Smooth muscle cell (in vitro differentiated cells): ENCODE results near the gene CEL. TPM values are rescaled to one million over a fixed set of nuclear protein-coding genes. Genes with fewer than 3 reads are reported as not detected.
A peak's percentile ranks its signal among the peaks of the same experiment; 100 is the strongest.
"Not testable (repeated sequence)": the region's sequence is repeated elsewhere in the genome, so short reads cannot be mapped to it uniquely, and the experiment has no call there.

Experiments
- DNase-seq: peaks from one replicate; lab custom pipeline; 2025; ENCODE audit not compliant: unreplicated experiment; lab: John Stamatoyannopoulos, UW
- H2AFZ ChIP-seq: fragments of 200-600 bp; sonication (generic); 2 replicates; pipeline ENCODE4 v1.6.0; 2016; ENCODE audit warnings: antibody characterized with exemption, low read depth, mild to moderate bottlenecking
- H3F3A ChIP-seq: fragments of 200-600 bp; sonication (generic); 2 replicates; pipeline ENCODE4 v1.6.0; 2017; ENCODE audit warnings: antibody characterized with exemption, low read depth
- H3K27ac ChIP-seq: fragments of 200-600 bp; sonication (generic); 2 replicates; pipeline ENCODE4 v1.5.1; 2016; ENCODE audit warnings: low read depth, mild to moderate bottlenecking
- H3K27me3 ChIP-seq: fragments of 200-600 bp; sonication (generic); 2 replicates; pipeline ENCODE4 v1.6.1; 2016; ENCODE audit warnings: low read depth, mild to moderate bottlenecking
- H3K36me3 ChIP-seq: fragments of 200-600 bp; sonication (generic); 2 replicates; pipeline ENCODE4 v1.5.1; 2016; ENCODE audit warnings: low read depth
- H3K4me1 ChIP-seq: fragments of 200-600 bp; sonication (generic); 2 replicates; pipeline ENCODE4 v1.5.1; 2016; ENCODE audit warnings: low read depth
- H3K4me2 ChIP-seq: fragments of 200-600 bp; sonication (generic); 2 replicates; pipeline ENCODE4 v1.6.0; 2016; ENCODE audit warnings: mild to moderate bottlenecking
- H3K4me3 ChIP-seq: fragments of 200-600 bp; sonication (generic); 2 replicates; pipeline ENCODE4 v1.5.1; 2016; ENCODE audit warnings: mild to moderate bottlenecking
- H3K79me2 ChIP-seq: fragments of 200-600 bp; sonication (generic); 2 replicates; pipeline ENCODE4 v1.6.0; 2016; ENCODE audit warnings: low read depth, mild to moderate bottlenecking
- H3K9ac ChIP-seq: fragments of 200-600 bp; sonication (generic); 2 replicates; pipeline ENCODE4 v1.6.0; 2016; ENCODE audit warnings: low read depth
- H3K9me3 ChIP-seq: fragments of 200-600 bp; sonication (generic); replicated peaks from 2 replicates; pipeline ENCODE4 v1.5.1; 2016; ENCODE audit warnings: low read depth
- H4K20me1 ChIP-seq: fragments of 200-600 bp; sonication (generic); 2 replicates; pipeline ENCODE4 v1.6.0; 2016; ENCODE audit warnings: low read depth
- WGBS: methylation state at CpG from one replicate; pipeline ENCODE4 v1.1.7; 2016; ENCODE audit warnings: low lambda C conversion rate; 5-methylcytosine and 5-hydroxymethylcytosine counted together
- polyA plus RNA-seq: library from polyadenylated mRNA; unstranded; fragments of >200 nt; fragmentation: Nextera tagmentation; extraction: Ambion mirVana; gene quantifications from 2 replicates; pipeline ENCODE4 v1.2.1, GENCODE V29; 2016
- total RNA-seq: library from RNA; depleted of rRNA; stranded (reverse); fragments of >200 nt; gene quantifications from 2 replicates; pipeline ENCODE4 v1.2.3, GENCODE V29; 2014
- TF ChIP-seq, protein P1 (sequence below): fragments of 200-600 bp; sonication (generic); IDR thresholded peaks from 2 replicates; pipeline ENCODE4 v1.5.1; 2017; ENCODE audit warnings: borderline replicate concordance, mild to moderate bottlenecking, antibody characterized with exemption; ENCODE audit not compliant: insufficient read depth, poor library complexity, severe bottlenecking

The CEL gene
- total and polyA plus RNA-seq, 2 experiments from 2014 or later: 0.18 to 0.73 TPM

DNA sequence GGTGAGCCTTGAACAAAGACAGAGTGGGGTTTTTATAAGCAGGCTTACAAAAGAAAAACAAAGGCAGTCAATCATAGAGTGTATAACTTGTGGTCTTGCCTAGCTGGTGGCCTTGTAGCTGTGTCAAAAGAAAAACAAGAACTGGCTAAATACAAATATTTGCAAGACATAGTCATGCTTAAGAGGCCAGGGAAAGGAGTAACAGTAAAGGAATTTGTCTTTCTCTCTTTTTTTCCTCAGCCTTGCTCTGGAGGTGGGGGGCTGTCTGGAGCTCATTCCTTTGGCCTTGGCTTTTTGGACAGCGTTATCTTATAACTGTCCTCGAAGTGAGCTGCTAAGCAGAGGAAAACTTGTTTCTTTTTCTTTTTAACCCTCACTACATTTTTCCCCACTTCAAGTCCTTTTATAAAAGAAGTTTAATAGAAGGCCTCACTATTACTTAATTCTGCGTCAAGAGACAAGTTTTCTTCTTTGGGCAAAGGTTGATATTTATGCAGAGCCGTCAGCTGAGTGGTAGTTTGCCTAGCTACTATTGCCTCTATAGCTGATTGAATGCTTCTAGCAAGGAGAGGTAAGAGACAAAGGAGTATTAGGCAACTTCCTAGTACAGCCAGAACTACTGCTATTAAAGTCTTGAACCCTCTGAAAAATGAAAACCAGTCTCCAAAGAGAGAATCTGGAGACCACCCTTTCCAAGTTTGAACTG is 14.3 kb downstream of the CEL start:
- H3K4me3 ChIP-seq: no peak overlapping the region

DNA sequence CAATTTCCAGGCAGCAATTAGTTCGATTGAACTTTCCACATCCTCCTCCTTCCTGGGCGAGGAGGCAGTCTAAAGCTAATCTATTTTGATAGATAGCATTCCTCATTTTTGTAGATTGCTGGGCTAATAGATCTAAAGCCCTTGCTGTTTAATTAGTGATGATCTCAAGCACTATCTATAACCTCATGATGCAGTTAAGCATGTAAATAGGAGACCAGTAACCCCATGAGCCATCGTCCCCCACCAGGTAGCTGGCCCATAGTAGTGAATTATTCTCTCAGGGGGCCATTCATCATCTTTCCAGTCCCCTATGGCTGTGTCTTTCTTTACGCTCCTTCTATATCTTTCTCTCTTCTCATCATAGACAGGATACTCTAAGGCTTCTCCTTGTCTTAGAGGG is 14.9 kb downstream of the CEL start:
- no peaks in the 10 kb centered on the region for H3K79me2 ChIP-seq
- WGBS: 77% methylated on average over 4 of the region's 4 CpGs
- H2AFZ ChIP-seq: no peak overlapping the region
- no peak overlapping the region for H3K9ac ChIP-seq
- H3K4me1 ChIP-seq: peaks cover 13% of the 10 kb centered on the region
- H4K20me1 ChIP-seq: no peaks in the 10 kb centered on the region
- peaks cover 14% of the 10 kb centered on the region for H3F3A ChIP-seq
- TF ChIP-seq, protein P1, sequence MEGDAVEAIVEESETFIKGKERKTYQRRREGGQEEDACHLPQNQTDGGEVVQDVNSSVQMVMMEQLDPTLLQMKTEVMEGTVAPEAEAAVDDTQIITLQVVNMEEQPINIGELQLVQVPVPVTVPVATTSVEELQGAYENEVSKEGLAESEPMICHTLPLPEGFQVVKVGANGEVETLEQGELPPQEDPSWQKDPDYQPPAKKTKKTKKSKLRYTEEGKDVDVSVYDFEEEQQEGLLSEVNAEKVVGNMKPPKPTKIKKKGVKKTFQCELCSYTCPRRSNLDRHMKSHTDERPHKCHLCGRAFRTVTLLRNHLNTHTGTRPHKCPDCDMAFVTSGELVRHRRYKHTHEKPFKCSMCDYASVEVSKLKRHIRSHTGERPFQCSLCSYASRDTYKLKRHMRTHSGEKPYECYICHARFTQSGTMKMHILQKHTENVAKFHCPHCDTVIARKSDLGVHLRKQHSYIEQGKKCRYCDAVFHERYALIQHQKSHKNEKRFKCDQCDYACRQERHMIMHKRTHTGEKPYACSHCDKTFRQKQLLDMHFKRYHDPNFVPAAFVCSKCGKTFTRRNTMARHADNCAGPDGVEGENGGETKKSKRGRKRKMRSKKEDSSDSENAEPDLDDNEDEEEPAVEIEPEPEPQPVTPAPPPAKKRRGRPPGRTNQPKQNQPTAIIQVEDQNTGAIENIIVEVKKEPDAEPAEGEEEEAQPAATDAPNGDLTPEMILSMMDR: no peak
- H3K27me3 ChIP-seq: no peaks in the 10 kb centered on the region
- H3K4me2 ChIP-seq: peak overlapping the region; percentile 73
- no peaks in the 10 kb centered on the region for H3K9me3 ChIP-seq
- peak overlapping the region; percentile 72 for H3K27ac ChIP-seq
- DNase-seq: no peak
- H3K4me3 ChIP-seq: no peak overlapping the region
- no peaks in the 10 kb centered on the region for H3K36me3 ChIP-seq

More for the DNA sequence above, 14.3 kb downstream of the CEL start:
- Histone ChIP-seq H3K79me2 (no peaks in the 10 kb centered on the region), H2AFZ (no peak overlapping the region), H3K4me2 (peak overlapping the region; percentile 75), H3K9me3 (no peaks in the 10 kb centered on the region), H3K27ac (peak overlapping the region; percentile 72), H3K36me3 (no peaks in the 10 kb centered on the region), H3K4me1 (peaks cover 13% of the 10 kb centered on the region), H3K9ac (no peak overlapping the region), H3K27me3 (no peaks in the 10 kb centered on the region), H4K20me1 (no peaks in the 10 kb centered on the region), H3F3A (peaks cover 14% of the 10 kb centered on the region)
- TF ChIP-seq, protein P1: no peak
- no peak for DNase-seq
- 29% methylated on average over 4 of the region's 4 CpGs for WGBS

DNA sequence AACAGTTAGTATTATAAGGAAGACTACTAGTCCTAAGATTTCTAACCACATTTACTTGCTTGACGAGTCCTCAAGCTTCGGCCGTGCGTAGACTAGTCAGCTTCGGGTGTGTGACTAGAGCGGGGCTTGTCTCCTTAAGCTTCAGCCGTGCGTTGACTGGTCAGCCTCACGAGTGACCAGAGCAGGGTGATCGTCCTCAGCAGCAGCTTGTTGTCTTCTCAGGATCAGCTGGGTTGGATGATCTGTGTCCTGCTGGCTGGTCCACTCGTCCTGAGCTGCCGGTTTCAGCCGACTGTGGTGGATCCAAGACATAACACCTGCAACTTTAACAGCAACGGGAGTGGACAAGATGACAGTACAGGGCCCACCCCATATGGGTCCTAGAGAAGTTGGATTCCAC is 16.7 kb downstream of the CEL start:
- WGBS: 93% methylated on average over 14 of the region's 14 CpGs
- TF ChIP-seq, protein P1: no peak
- H3K36me3 ChIP-seq: no peaks in the 10 kb centered on the region
- H3K4me3 ChIP-seq: no peak overlapping the region
- no peak overlapping the region for H3K9ac ChIP-seq
- peaks cover 14% of the 10 kb centered on the region for H3F3A ChIP-seq
- H3K27ac ChIP-seq: no peak overlapping the region
- H3K9me3 ChIP-seq: no peaks in the 10 kb centered on the region
- H3K4me2 ChIP-seq: no peak overlapping the region
- DNase-seq: no peak
- H4K20me1 ChIP-seq: no peaks in the 10 kb centered on the region
- no peak overlapping the region for H2AFZ ChIP-seq
- H3K27me3 ChIP-seq: no peaks in the 10 kb centered on the region
- peaks cover 13% of the 10 kb centered on the region for H3K4me1 ChIP-seq
- H3K79me2 ChIP-seq: no peaks in the 10 kb centered on the region

DNA sequence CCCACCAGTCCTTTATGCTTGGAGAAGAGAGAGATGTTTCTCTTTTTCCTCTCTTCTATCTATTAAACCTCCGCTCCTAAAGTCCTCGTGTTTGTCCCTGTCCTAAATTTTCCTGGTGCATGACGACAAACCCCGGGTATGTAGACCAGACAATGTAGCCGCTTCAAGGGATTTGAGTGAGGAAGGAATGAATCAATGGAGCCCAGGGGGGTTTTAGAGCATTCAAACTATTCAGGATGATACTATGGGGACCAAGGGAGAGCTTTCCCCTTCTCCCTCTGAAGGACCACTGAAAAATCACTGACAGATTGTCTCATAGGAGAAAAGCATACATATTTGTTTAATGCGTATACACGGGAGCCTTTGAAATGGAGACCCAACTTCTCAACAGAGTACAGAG is 18.4 kb downstream of the CEL start:
- Histone ChIP-seq H3K4me2 (no peak overlapping the region), H3K36me3 (no peaks in the 10 kb centered on the region), H3K27ac (no peak overlapping the region), H3K27me3 (no peaks in the 10 kb centered on the region), H3K9ac (no peak overlapping the region), H3F3A (peaks cover 14% of the 10 kb centered on the region), H2AFZ (no peak overlapping the region), H4K20me1 (no peaks in the 10 kb centered on the region), H3K9me3 (no peaks in the 10 kb centered on the region), H3K79me2 (no peaks in the 10 kb centered on the region), H3K4me1 (peaks cover 13% of the 10 kb centered on the region), H3K4me3 (no peak overlapping the region)
- 64% methylated on average over 7 of the region's 7 CpGs for WGBS
- DNase-seq: no peak
- TF ChIP-seq, protein P1: no peak

DNA sequence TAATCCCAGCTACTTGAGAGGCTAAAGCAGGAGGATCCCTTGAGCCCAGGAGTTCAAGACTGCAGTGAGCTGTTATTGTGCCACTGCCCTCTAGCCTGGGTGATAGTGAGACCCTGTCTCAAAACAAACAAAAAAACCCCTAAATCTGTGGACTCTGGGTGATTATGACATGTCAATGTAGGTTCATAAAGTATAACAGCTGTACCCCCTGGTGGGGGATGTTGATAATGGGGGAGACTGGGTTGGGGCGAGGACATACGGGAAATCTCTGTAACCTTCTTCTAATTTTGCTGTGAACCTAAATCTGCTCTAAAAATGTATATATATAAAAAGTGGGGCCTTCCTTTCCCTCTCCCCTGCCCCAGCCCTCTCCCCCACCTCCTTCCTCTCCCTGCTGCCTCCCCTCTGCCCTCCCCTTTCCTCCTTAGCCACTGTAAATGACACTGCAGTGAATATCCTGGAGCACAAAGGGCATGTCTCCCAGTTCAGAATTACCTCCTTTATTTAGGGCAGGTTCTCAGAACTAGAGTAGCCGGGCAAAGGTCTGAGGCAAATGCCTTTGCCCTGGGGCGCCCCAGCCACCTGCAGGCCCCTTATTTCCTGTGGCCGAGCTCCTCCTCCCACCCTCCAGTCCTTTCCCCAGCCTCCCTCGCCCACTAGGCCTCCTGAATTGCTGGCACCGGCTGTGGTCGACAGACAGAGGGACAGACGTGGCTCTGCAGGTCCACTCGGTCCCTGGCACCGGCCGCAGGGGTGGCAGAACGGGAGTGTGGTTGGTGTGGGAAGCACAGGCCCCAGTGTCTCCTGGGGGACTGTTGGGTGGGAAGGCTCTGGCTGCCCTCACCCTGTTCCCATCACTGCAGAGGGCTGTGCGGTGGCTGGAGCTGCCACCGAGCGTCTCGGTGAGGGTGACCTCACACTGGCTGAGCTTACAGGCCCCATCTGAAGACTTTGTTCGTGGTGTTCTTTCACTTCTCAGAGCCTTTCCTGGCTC is 19.3 kb downstream of the CEL start:
- H3K9me3 ChIP-seq, H3K27me3 ChIP-seq, H3F3A ChIP-seq, H3K4me2 ChIP-seq, H3K79me2 ChIP-seq, H3K4me1 ChIP-seq, H3K9ac ChIP-seq, DNase-seq, H2AFZ ChIP-seq, H3K36me3 ChIP-seq, H3K4me3 ChIP-seq, H3K27ac ChIP-seq, H4K20me1 ChIP-seq: not testable (repeated sequence)
- 79% methylated on average over 10 of the region's 18 CpGs for WGBS
